K562 (cell line): ENCODE measurements around the gene C1QTNF12.

ENCODE experiments used
- CTCF ChIP-seq, 3 experiments: IDR thresholded peaks in 2 of 3; conservative IDR thresholded peaks in 1 of 3; 2 replicates each; pipeline ENCODE4 v1.5.1; 2011 to 2012; ENCODE audit warnings: low read length in 3 of 3, mild to moderate bottlenecking in 3 of 3, control low read depth in 2 of 3, improper control_type of control experiment in 1 of 3, inconsistent platforms in 1 of 3, low read depth in 1 of 3, mixed read lengths in 1 of 3, moderate library complexity in 1 of 3; ENCODE audit not compliant: insufficient read depth in 2 of 3
- FOXA1 ChIP-seq: fragments of 450-650 bp; IDR thresholded peaks from 2 replicates; pipeline ENCODE4 v1.6.1; 2016; ENCODE audit warnings: mild to moderate bottlenecking, borderline replicate concordance
- FOXP1 ChIP-seq: sonication (generic); formaldehyde crosslinking; IDR thresholded peaks from 2 replicates; pipeline ENCODE4 v1.8.0; 2022; ENCODE audit warnings: mild to moderate bottlenecking, missing genetic modification reagents
- GABPA ChIP-seq: fragments of 200-800 bp; sonication (Bioruptor generic); conservative IDR thresholded peaks from 2 replicates; pipeline ENCODE4 v1.6.1; 2016; ENCODE audit warnings: low read depth, missing genetic modification characterization, missing compliant biosample characterization
- MTA3 ChIP-seq: fragments of 450-650 bp; formaldehyde crosslinking; IDR thresholded peaks from 2 replicates; pipeline ENCODE4 v1.6.1; 2017; ENCODE audit warnings: mild to moderate bottlenecking, borderline replicate concordance
- POLR2A ChIP-seq: fragments of 450-650 bp; conservative IDR thresholded peaks from 2 replicates; pipeline ENCODE4 v1.6.1; 2016
- PRDM10 ChIP-seq: fragments of 450-650 bp; IDR thresholded peaks from 2 replicates; pipeline ENCODE4 v1.6.1; 2018; ENCODE audit not compliant: partially characterized antibody
- TEAD1 ChIP-seq, 2 experiments: fragments of 450-650 bp in 1 of 2; sonication (generic) in 1 of 2; formaldehyde crosslinking; IDR thresholded peaks; 2 replicates each; pipeline versions ENCODE4 v1.4.0 to v1.8.0; 2020 to 2022; ENCODE audit warnings: mild to moderate bottlenecking in 2 of 2, missing genetic modification reagents in 1 of 2
- ZNF239 ChIP-seq: fragments of 250-450 bp; sonication (Bioruptor Pico); IDR thresholded peaks from 2 replicates; pipeline ENCODE4 v1.4.0; 2020; ENCODE audit warnings: mild to moderate bottlenecking
- ZNF3 ChIP-seq: fragments of 250-450 bp; sonication (Bioruptor Pico); IDR thresholded peaks from 2 replicates; pipeline ENCODE4 v1.5.0; 2021; ENCODE audit warnings: mild to moderate bottlenecking, moderate library complexity
- TF ChIP-seq, protein P1 (sequence below): sonication (generic); formaldehyde crosslinking; IDR thresholded peaks from 2 replicates; pipeline ENCODE4 v1.8.1; 2023; ENCODE audit warnings: missing genetic modification reagents, mild to moderate bottlenecking, borderline replicate concordance
- TF ChIP-seq, protein P2 (sequence below): fragments of 250-450 bp; sonication (Bioruptor Pico); IDR thresholded peaks from 2 replicates; pipeline ENCODE4 v1.8.0; 2021; ENCODE audit warnings: borderline replicate concordance, mild to moderate bottlenecking, moderate library complexity; ENCODE audit not compliant: poor library complexity, severe bottlenecking
- TF ChIP-seq, protein P3 (sequence below): sonication (generic); formaldehyde crosslinking; IDR thresholded peaks from 2 replicates; pipeline ENCODE4 v1.8.0; 2023; ENCODE audit warnings: mild to moderate bottlenecking, missing genetic modification reagents
- TF ChIP-seq, protein P4 (sequence below): fragments of 250-450 bp; sonication (Bioruptor Pico); IDR thresholded peaks from 2 replicates; pipeline ENCODE4 v1.4.0; 2020; ENCODE audit warnings: mild to moderate bottlenecking, moderate library complexity

DNA sequence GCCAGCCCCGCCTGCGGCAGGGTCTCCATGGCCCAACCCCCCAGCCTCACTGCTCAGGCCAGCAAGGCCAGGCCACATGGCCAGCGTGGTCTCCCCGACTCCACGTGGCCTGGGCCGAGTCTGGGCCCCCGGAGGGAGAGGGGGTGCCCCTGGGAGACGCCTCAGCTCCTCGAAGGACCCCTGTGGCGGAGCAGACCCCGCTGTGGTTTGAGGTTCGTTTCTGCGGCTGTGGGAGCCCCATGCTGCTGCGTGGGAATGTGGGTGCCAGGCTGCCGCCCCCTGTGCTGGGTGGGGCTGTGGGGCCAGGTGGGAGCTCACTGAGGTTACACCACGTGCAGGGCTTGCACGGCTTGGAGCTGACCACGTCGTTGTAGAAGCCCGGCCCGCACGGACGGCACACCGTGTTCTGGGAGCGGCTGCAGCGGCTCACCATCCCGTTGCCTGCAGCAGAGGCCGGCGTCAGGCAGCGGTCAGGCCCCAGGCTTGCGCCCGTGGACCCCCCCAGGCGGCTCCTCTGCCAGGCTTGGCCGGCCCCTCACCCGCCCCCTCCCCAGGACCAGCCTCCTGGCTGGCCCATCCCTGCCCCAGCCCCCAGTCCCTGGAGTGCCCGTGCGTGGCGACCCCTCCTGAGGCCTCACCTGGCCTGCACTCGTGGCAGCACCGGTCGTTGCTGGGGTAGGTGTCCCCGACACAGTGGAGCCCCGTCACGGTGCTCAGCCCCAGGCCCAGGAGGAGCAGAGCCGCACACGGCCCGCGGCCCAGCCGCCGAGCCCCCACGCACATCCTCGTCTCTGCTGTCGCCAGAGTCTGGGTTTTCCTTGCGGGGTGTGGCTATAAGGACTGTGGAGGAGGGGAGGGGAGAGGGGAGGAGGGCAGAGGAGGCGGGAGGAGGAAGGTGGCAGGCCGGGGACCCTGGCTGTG, 32.9 kb downstream of the C1QTNF12 start, which contains the start of gene TNFRSF4:
- TF ChIP-seq GABPA = no peak
- TF ChIP-seq, protein P1, sequence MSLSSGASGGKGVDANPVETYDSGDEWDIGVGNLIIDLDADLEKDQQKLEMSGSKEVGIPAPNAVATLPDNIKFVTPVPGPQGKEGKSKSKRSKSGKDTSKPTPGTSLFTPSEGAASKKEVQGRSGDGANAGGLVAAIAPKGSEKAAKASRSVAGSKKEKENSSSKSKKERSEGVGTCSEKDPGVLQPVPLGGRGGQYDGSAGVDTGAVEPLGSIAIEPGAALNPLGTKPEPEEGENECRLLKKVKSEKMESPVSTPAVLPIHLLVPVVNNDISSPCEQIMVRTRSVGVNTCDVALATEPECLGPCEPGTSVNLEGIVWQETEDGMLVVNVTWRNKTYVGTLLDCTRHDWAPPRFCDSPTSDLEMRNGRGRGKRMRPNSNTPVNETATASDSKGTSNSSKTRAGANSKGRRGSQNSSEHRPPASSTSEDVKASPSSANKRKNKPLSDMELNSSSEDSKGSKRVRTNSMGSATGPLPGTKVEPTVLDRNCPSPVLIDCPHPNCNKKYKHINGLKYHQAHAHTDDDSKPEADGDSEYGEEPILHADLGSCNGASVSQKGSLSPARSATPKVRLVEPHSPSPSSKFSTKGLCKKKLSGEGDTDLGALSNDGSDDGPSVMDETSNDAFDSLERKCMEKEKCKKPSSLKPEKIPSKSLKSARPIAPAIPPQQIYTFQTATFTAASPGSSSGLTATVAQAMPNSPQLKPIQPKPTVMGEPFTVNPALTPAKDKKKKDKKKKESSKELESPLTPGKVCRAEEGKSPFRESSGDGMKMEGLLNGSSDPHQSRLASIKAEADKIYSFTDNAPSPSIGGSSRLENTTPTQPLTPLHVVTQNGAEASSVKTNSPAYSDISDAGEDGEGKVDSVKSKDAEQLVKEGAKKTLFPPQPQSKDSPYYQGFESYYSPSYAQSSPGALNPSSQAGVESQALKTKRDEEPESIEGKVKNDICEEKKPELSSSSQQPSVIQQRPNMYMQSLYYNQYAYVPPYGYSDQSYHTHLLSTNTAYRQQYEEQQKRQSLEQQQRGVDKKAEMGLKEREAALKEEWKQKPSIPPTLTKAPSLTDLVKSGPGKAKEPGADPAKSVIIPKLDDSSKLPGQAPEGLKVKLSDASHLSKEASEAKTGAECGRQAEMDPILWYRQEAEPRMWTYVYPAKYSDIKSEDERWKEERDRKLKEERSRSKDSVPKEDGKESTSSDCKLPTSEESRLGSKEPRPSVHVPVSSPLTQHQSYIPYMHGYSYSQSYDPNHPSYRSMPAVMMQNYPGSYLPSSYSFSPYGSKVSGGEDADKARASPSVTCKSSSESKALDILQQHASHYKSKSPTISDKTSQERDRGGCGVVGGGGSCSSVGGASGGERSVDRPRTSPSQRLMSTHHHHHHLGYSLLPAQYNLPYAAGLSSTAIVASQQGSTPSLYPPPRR (CRISPR knock-in tag) = no peak
- TF ChIP-seq ZNF3 (CRISPR knock-in tag) = no peak
- TF ChIP-seq POLR2A = no peak
- TF ChIP-seq, protein P2, sequence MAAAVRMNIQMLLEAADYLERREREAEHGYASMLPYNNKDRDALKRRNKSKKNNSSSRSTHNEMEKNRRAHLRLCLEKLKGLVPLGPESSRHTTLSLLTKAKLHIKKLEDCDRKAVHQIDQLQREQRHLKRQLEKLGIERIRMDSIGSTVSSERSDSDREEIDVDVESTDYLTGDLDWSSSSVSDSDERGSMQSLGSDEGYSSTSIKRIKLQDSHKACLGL = no peak
- TF ChIP-seq, protein P3, sequence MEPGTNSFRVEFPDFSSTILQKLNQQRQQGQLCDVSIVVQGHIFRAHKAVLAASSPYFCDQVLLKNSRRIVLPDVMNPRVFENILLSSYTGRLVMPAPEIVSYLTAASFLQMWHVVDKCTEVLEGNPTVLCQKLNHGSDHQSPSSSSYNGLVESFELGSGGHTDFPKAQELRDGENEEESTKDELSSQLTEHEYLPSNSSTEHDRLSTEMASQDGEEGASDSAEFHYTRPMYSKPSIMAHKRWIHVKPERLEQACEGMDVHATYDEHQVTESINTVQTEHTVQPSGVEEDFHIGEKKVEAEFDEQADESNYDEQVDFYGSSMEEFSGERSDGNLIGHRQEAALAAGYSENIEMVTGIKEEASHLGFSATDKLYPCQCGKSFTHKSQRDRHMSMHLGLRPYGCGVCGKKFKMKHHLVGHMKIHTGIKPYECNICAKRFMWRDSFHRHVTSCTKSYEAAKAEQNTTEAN (CRISPR knock-in tag) = no peak
- TF ChIP-seq CTCF (IDR thresholded peaks at IDR 0.05 in 2 of 3, conservative IDR thresholded peaks at IDR 0.05 in 1 of 3; ENCODE audit: insufficient read depth in 2 of 3, low read depth in 1 of 3, low read length in 3 of 3) = no peak
- no peak for TF ChIP-seq PRDM10
- TF ChIP-seq TEAD1 (CRISPR knock-in tag; IDR thresholded peaks at IDR 0.05) = no peak
- no peak for TF ChIP-seq FOXA1
- TF ChIP-seq, protein P4, sequence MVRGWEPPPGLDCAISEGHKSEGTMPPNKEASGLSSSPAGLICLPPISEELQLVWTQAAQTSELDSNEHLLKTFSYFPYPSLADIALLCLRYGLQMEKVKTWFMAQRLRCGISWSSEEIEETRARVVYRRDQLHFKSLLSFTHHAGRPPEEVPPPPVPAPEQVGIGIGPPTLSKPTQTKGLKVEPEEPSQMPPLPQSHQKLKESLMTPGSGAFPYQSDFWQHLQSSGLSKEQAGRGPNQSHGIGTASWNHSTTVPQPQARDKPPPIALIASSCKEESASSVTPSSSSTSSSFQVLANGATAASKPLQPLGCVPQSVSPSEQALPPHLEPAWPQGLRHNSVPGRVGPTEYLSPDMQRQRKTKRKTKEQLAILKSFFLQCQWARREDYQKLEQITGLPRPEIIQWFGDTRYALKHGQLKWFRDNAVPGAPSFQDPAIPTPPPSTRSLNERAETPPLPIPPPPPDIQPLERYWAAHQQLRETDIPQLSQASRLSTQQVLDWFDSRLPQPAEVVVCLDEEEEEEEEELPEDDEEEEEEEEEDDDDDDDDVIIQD (CRISPR knock-in tag) = no peak
- TF ChIP-seq FOXP1 (CRISPR knock-in tag) = no peak
- TF ChIP-seq ZNF239 (CRISPR knock-in tag) = no peak
- TF ChIP-seq MTA3 = no peak
